Stimulated activated CD8-positive, alpha-beta memory T cell treated with anti-CD3 and anti-CD28 coated beads, Interleukin-12 subunit alpha, Interleukin-12 subunit beta, amount 100 ng/mL, for 4 hours (primary cell): ENCODE measurements around the gene BCAS3.
"Not testable (repeated sequence)": the region's sequence is repeated elsewhere in the genome, so short reads cannot be mapped to it uniquely, and the experiment has no call there.

Source experiments
- DNase-seq: peaks from one replicate; pipeline ENCODE4 v3.0.0-alpha.2; 2020; ENCODE audit warnings: low read depth

BCAS3 gene

DNA sequence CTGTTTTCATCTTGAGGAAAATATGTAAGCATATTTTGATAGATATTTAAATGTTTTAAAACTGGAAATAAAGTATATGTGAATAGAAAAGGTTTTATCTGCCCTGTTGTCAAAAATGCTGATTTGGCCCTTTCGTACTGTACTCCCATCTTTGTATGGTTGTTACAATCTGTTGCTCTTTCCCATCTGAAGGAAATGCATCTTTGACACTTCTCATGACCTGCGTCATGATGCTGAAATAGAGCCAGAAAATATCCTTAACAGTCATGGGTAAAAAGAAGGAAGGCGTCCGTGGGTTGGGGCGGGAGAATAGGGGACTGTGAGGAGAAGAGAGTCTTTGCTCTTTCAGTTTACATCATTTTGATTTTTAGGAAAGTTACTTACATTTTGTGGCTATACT, 327.7 kb downstream of the BCAS3 start:
- DNase-seq = no peak

DNA sequence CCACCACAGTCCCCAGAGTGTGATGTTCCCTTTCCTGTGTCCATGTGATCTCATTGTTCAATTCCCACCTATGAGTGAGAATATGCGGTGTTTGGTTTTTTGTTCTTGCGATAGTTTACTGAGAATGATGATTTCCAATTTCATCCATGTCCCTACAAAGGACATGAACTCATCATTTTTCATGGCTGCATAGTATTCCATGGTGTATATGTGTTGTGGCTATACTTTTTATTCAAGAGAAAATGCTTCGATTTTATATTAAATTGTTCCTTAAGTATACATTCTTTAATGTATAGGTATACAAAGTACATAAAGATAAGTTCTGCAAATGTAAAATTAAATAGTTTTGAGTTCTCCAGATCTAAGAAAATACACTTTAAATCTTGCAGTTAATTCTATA, 328.3 kb downstream of the BCAS3 start:
- not testable (repeated sequence) for DNase-seq

GRCh38 chr17:61007980-61008379, 330.3 kb downstream of the BCAS3 start:
- DNase-seq = no peak

GRCh38 chr17:61009663-61010062, 332.0 kb downstream of the BCAS3 start:
- DNase-seq = no peak

DNA sequence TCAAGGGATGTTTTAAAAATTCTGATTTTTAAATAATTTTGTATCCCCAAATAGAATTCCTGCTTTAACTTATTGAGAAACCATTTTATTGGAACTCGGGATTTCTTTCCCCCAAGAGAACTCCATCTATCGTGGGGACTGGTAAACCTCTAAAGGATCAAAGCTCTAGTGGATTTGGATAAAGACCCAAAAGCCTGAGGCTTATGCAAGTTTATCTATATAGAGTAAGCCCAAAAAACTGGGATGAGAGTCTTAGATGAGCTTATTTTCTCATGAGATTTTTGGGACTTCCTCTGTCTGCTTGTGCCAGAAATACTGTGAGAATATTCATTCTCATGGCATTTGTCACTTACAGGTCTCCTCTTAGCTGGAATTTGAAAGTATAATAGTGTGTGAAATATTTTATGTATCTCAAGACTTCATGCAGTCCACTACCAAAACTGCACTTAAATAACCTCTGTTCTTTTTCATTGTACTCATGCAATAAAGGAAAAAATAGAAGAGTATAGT, 333.1 kb downstream of the BCAS3 start:
- DNase-seq = no peak

- DNase-seq = no peak
Measured at GRCh38 chr17:61011251-61011650, 333.6 kb downstream of the BCAS3 start.

- DNase-seq = no peak
Measured at GRCh38 chr17:61015966-61016365, 338.3 kb downstream of the BCAS3 start.

- no peak for DNase-seq
Measured at GRCh38 chr17:61017317-61018006, 339.8 kb downstream of the BCAS3 start.

GRCh38 chr17:61018938-61019337, 341.3 kb downstream of the BCAS3 start:
- DNase-seq = no peak

GRCh38 chr17:61023996-61024395, 346.3 kb downstream of the BCAS3 start:
- DNase-seq = no peak

GRCh38 chr17:61026818-61027217, 349.2 kb downstream of the BCAS3 start:
- DNase-seq = no peak

GRCh38 chr17:61029181-61029580, 351.5 kb downstream of the BCAS3 start:
- no peak for DNase-seq

DNA sequence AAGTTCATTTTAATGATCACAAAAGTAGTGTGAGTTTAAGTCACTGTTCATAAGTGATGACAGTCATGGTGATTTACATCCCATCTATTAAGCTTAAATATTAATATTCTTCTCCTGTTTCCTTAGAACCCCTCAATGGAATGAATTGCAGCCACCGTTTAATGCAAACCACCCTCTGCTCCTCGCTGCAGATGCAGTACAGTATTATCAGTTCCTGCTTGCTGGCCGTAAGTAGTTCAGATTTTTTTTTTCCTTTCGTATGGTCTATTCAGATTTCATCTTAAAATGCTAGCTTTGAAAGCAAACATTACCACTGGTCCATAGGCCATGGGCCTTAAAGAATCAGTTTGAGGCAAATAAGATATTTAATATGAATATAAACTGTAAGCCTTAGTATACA, 363.0 kb downstream of the BCAS3 start:
- DNase-seq = no peak

DNA sequence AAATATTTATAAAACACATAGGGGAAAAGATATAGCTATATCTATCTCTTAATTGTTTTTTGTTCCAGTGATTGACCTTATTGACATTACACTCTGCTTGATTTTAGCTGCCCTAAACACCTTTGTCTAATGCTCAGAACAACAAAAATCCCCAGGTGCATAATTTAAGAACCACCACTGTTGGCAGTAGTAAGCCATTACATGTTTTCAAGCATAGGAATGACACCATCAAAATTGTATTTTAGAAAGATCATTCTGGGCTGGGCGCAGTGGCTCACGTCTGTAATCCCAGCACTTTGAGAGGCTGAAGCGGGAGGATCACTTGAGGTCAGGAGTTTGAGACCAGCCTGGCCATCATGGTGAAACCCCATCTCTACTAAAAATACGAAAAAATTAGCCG, 364.7 kb downstream of the BCAS3 start:
- DNase-seq = not testable (repeated sequence)

- DNase-seq = no peak
Measured at GRCh38 chr17:61047515-61047914, 369.9 kb downstream of the BCAS3 start.

DNA sequence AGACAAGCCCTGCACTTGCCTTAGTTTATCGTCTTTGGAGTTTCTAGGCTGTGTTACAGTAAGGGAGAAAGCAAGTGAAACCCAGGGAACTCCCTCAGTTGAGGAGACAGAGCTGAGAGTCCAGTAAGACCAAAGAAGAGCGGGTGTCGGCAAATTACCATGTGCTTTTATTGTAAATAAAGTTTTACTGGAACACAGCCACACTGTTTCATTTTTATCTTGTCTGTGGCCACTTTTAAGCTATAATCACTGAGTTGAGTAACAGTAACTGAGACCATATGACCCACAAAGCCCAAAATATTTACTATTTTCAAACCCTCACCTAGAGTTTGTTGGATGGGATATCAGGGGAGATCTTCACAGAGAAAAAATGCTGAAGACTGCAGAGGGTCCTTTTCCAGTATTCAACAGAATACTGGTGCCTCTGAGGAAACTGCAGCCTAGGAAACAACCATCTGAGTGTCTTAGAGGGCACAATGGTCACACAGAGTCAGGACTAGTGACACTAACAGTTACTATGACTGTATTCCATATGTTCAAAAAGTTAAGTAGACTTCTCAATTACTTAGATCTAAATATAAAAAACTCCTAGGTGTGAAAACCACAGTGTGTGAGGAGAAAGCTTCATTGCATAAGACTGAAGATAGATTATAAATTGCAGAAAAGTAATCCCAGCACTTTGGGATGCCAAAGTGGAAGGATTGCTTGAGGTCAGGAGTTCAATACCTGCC, 370.9 kb downstream of the BCAS3 start:
- DNase-seq = no peak

- no peak for DNase-seq
Measured at GRCh38 chr17:61053469-61053868, 375.8 kb downstream of the BCAS3 start.

DNA sequence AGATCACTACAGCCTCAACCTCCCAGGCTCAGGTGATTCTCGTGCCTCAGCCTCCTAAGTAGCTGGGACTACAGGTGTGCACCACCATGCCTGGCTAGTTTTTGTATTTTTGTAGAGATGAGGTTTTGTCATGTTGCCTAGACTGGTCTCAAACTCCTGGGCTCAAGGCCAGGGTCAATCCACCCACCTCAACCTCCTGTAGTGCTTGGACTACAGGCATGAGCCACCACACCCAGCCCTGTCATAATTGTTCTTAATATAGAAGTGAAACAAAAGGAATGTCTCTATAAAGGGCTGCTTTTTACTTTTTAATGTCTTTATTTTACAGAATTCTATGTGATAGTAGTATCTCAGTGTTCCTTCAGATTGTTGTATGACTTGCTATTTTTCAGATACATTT, 376.8 kb downstream of the BCAS3 start:
- DNase-seq = no peak

GRCh38 chr17:61057257-61057656, 379.6 kb downstream of the BCAS3 start:
- no peak for DNase-seq

- no peak for DNase-seq
Measured at GRCh38 chr17:61058066-61058465, 380.4 kb downstream of the BCAS3 start.

GRCh38 chr17:61063528-61063927, 385.9 kb downstream of the BCAS3 start:
- no peak for DNase-seq

GRCh38 chr17:61064087-61064951, 386.7 kb downstream of the BCAS3 start:
- DNase-seq = no peak
